Cardiac ventricle fibroblast (primary cell): ENCODE data around the gene FBXO28. TPM values are rescaled to one million over a fixed set of nuclear protein-coding genes. Genes with fewer than 3 reads are reported as not detected.

Source experiments
- total RNA-seq: library from RNA; depleted of rRNA; stranded (reverse); fragments of >200 nt; gene quantifications from 2 replicates; pipeline ENCODE4 v1.2.3, GENCODE V29; 2015

Gene FBXO28
- 16.0 and 19.4 TPM in 2 replicates for total RNA-seq

DNA sequence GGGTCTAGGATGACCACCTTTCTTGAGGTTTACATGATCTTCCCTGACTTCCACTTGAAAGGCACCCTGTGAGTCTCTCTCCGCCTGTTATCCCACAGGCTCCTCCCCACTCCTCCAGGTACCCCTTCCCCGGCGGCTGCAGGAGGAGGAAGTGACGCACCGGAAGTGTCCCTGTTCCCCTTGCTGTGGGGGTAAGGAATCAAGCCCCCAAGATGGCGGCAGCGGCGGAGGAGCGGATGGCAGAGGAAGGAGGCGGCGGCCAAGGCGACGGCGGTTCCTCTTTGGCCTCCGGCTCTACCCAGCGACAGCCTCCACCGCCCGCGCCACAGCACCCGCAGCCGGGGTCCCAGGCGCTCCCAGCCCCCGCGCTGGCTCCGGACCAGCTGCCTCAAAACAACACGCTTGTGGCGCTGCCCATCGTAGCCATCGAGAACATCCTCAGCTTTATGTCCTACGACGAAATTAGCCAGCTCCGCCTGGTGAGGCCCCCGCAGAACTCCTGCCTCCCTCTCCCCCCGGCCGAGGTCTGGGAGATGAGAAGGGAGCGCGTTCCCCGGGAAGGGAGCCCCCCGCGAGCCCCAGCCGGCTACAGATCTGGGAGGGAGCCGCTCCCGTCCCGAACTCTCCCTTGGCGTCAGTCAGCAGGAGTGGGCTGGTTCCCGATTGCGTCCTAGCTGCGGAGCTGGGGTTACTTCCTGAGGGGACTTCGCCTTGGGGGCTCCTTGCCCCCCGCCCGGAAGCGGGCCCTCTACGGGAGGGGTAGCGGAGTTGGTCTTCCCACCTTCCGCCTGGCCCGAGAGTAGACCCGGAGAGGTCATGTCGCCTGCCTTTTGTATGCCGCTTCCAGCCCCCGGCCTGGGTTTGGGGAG lies at the start of gene FBXO28:
TSS of gene FBXO28 (plus strand) at position 194 of the 869 bp plus-strand sequence. CDS start at position 213, 19 bp downstream.

DNA sequence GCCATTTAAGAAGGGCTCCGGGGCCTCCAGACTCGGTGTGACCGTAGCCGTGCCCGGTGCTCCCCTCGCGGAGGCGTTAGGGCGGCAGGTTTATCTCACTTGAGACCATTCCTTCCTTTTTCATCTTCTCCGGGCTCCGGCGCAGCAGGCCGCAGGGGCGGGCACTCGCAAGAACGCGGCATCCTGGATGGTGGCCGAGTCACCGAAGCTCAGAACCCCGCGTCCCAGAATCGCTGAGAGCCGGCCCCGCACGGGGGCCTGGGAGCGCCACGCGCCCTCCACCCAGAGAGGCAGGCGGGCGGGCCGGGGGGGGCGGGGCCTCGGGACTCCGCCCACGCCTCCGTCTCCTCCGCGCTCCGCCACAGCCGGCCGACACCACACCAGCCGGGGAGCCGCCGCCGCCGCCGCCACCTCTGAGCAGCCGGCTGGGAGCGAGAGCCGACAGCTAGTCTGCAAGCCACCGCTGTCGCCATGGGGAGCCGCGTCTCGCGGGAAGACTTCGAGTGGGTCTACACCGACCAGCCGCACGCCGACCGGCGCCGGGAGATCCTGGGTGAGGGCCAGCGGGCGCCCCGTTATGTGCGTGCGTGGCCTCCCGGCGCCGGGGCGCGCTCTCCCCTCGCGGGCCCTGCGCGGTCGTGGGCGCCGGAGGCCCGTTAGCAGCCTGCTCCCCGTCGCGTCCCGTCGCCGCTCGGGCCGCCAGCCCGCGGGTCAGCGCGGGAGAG lies 69.1 kb downstream of the FBXO28 start, which contains the start of gene DEGS1:
TSS of gene DEGS1 (plus strand) at position 375 of the 725 bp plus-strand sequence. CDS start at position 472, 97 bp downstream.

Other genes with a start within 250 kb of the FBXO28 start
- gene DEGS1, start 69.1 kb downstream of the FBXO28 start, total RNA-seq: 126 and 140 TPM in 2 replicates
- 11.0 and 13.3 TPM in 2 replicates for gene NVL, start 216.1 kb downstream of the FBXO28 start, total RNA-seq
- gene CNIH4, start 242.8 kb downstream of the FBXO28 start, total RNA-seq: 26.2 and 30.6 TPM in 2 replicates